Natural killer cell (primary cell): ENCODE data around the gene MICAL2. TPM values are rescaled to one million over a fixed set of nuclear protein-coding genes. Genes with fewer than 3 reads are reported as not detected.

Experiments
- ATAC-seq, 3 donors: fragments of 150-1000 bp in 2 of 3; fragments of 200-7000 bp in 1 of 3; cut with Tn5 transposase; 1 replicate in 1 of 3; 2 replicates in 2 of 3; pipeline ENCODE4 v1.10.0; 2021; ENCODE audit warnings: mild to moderate bottlenecking in 2 of 3, moderate library complexity in 2 of 3
- DNase-seq, 2 donors: peaks; one replicate each; pipeline versions ENCODE4 v3.0.0 to v3.0.0-alpha.2; 2013 to 2021; ENCODE audit warnings: mixed read lengths in 1 of 2
- H3K27ac ChIP-seq: one replicate; pipeline ENCODE4 v1.5.1; 2013; ENCODE audit warnings: mild to moderate bottlenecking, low read length
- H3K27me3 ChIP-seq: one replicate; pipeline ENCODE4 v1.6.1; 2013; ENCODE audit warnings: low read length; ENCODE audit not compliant: control insufficient read depth, insufficient read depth
- H3K36me3 ChIP-seq: one replicate; pipeline ENCODE4 v1.6.1; 2013; ENCODE audit warnings: low read length; ENCODE audit not compliant: control insufficient read depth, insufficient read depth
- H3K4me1 ChIP-seq: one replicate; pipeline ENCODE4 v1.6.1; 2013; ENCODE audit warnings: low read length; ENCODE audit not compliant: control insufficient read depth, insufficient read depth
- H3K4me3 ChIP-seq: one replicate; pipeline ENCODE4 v1.5.1; 2013; ENCODE audit warnings: low read length
- H3K9me3 ChIP-seq: one replicate; pipeline ENCODE4 v1.6.1; 2013; ENCODE audit warnings: low read length; ENCODE audit not compliant: control insufficient read depth, insufficient read depth
- H3K27ac Mint-ChIP-seq, 2 donors: one replicate each; pipeline ENCODE4 v1.8.0; 2022; ENCODE audit warnings: mild to moderate bottlenecking in 2 of 2, mixed read lengths in 2 of 2, moderate library complexity in 1 of 2
- H3K27me3 Mint-ChIP-seq, 2 donors: one replicate each; pipeline ENCODE4 v1.8.0; 2022; ENCODE audit warnings: low read depth in 2 of 2, mixed read lengths in 2 of 2
- H3K36me3 Mint-ChIP-seq: one replicate; pipeline ENCODE4 v1.8.0; 2022; ENCODE audit warnings: mixed read lengths
- H3K4me1 Mint-ChIP-seq, 2 donors: one replicate each; pipeline ENCODE4 v1.8.0; 2022; ENCODE audit warnings: mixed read lengths in 2 of 2
- H3K4me3 Mint-ChIP-seq: one replicate; pipeline ENCODE4 v1.8.0; 2022; ENCODE audit warnings: mild to moderate bottlenecking, moderate library complexity, mixed read lengths
- H3K9me3 Mint-ChIP-seq, 2 donors: one replicate each; pipeline ENCODE4 v1.8.0; 2022; ENCODE audit warnings: mixed read lengths in 2 of 2
- WGBS: methylation state at CpG from one replicate; pipeline ENCODE4 v1.1.7; 2013; ENCODE audit warnings: missing lambda C conversion rate; ENCODE audit not compliant: insufficient coverage; 5-methylcytosine and 5-hydroxymethylcytosine counted together
- intact Hi-C: fragments of 100-400 bp; cut with micrococcal nuclease; formaldehyde crosslinking; loops from one replicate; pipeline ENCODE4 v1.14.2; 2022
- total RNA-seq, 4 donors: library from RNA; stranded (reverse); fragments of 120-200 nt in 1 of 4; gene quantifications; one replicate each; pipeline versions ENCODE4 v1.2.3 to v1.2.4, GENCODE V29; 2013 to 2022
- TF ChIP-seq, protein P1 (sequence below): fragments of 200-600 bp; IDR thresholded peaks from one replicate; pipeline ENCODE4 v1.8.0; 2022; ENCODE audit warnings: antibody characterized with exemption

The MICAL2 gene
- total RNA-seq, 3 donors from 2014 or later (not counting 1 experiment from before 2014, with no cell fraction given), result 54.6 to 68.6 (median 57.4) TPM

DNA sequence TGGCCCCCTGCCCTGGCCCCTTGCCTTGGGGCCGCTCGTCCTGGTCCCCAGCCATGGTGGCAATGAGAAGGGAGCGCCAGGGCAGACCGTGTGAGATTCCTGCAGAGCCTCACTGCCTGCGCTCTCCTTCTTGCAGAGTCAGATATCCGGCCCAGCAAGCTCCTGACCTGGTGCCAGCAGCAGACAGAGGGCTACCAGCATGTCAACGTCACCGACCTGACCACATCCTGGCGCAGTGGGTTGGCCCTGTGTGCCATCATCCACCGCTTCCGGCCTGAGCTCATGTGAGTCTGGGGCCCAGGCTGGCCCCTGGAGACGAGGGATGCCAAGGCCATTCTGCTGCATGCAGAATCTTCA lies 114.1 kb downstream of the MICAL2 start:
- H3K36me3 Mint-ChIP-seq, result peaks cover 6% of the 10 kb centered on the region
- peaks cover 37% of the 10 kb centered on the region for H3K36me3 ChIP-seq
- WGBS, result 1% methylated on average over 12 of the region's 12 CpGs
- peaks cover 62% of the 10 kb centered on the region for H3K4me1 ChIP-seq
- DNase-seq (peak; percentile 89 to 95), ATAC-seq (peak; percentile 89 to 96 (median 94))
- TF ChIP-seq, protein P1, sequence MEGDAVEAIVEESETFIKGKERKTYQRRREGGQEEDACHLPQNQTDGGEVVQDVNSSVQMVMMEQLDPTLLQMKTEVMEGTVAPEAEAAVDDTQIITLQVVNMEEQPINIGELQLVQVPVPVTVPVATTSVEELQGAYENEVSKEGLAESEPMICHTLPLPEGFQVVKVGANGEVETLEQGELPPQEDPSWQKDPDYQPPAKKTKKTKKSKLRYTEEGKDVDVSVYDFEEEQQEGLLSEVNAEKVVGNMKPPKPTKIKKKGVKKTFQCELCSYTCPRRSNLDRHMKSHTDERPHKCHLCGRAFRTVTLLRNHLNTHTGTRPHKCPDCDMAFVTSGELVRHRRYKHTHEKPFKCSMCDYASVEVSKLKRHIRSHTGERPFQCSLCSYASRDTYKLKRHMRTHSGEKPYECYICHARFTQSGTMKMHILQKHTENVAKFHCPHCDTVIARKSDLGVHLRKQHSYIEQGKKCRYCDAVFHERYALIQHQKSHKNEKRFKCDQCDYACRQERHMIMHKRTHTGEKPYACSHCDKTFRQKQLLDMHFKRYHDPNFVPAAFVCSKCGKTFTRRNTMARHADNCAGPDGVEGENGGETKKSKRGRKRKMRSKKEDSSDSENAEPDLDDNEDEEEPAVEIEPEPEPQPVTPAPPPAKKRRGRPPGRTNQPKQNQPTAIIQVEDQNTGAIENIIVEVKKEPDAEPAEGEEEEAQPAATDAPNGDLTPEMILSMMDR, result no peak
- peak overlapping the region; percentile 86 for H3K27ac ChIP-seq
- H3K4me3 Mint-ChIP-seq, result peak overlapping the region; percentile 87
- peak overlapping the region; percentile 31 for H3K4me3 ChIP-seq
- H3K9me3 Mint-ChIP-seq, result no peaks in the 10 kb centered on the region
- H3K9me3 ChIP-seq, result no peaks in the 10 kb centered on the region
- H3K27me3 ChIP-seq, result no peaks in the 10 kb centered on the region
- H3K27me3 Mint-ChIP-seq, result peaks cover 4 to 7% of the 10 kb centered on the region in 2 donors
- peaks cover 49 to 64% of the 10 kb centered on the region in 2 donors for H3K4me1 Mint-ChIP-seq
- peak overlapping the region; percentile 95 for H3K27ac Mint-ChIP-seq
- intact Hi-C loops, result loop anchor here (1.0 to 5.0 kb wide), 4 partner anchors 8 to 382 kb away; partner anchors contain the start of genes MICAL2 and USP47

DNA sequence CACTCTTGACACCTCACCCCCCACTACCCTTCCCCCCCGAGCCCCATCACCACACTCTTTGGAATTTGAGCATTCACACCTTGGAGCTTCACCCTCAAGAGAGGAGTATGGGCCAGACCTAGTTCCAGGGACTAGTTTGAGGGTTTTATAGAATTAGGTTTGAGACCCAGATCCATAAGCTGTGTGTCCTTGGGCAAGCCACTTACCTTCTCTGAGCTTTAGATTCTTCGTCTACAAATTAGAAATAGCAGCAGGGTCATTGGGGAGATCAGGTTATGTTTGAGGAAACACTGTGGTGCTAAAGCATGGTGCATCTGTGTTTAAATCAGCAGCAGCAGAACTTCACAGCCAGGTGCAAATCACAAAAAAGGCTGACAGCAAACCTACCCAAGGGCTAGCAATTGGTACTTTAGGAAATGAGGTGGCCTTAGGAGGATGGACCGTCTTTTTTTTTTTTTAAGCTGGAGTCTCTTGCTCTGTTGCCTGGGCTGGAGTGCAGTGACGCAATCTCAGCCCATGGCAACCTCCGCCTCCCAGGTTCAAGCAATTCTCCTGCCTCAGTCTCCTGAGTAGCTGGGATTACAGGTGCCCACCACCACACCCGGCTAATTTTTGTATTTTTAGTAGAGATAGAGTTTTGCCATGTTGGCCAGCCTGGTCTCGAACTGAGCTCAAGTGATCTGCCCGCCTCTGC lies 114.8 kb downstream of the MICAL2 start:
- H3K27ac ChIP-seq, result peak overlapping the region; percentile 69
- peaks cover 67% of the 10 kb centered on the region for H3K4me1 ChIP-seq
- peaks cover 4 to 7% of the 10 kb centered on the region in 2 donors for H3K27me3 Mint-ChIP-seq
- H3K4me3 ChIP-seq, result no peak overlapping the region
- no peaks in the 10 kb centered on the region for H3K27me3 ChIP-seq
- intact Hi-C loops, result no loop called here
- peaks cover 56 to 70% of the 10 kb centered on the region in 2 donors for H3K4me1 Mint-ChIP-seq
- DNase-seq (no peak), ATAC-seq (peak in 2 of 3 donors; percentile 1 to 6)
- H3K27ac Mint-ChIP-seq, result peak overlapping the region; percentile 95
- 80% methylated on average over 5 of the region's 8 CpGs for WGBS
- H3K9me3 ChIP-seq, result no peaks in the 10 kb centered on the region
- TF ChIP-seq, protein P1, result no peak
- peaks cover 36% of the 10 kb centered on the region for H3K36me3 ChIP-seq
- peaks cover 10% of the 10 kb centered on the region for H3K36me3 Mint-ChIP-seq
- no peaks in the 10 kb centered on the region for H3K9me3 Mint-ChIP-seq
- peak overlapping the region; percentile 87 for H3K4me3 Mint-ChIP-seq

DNA sequence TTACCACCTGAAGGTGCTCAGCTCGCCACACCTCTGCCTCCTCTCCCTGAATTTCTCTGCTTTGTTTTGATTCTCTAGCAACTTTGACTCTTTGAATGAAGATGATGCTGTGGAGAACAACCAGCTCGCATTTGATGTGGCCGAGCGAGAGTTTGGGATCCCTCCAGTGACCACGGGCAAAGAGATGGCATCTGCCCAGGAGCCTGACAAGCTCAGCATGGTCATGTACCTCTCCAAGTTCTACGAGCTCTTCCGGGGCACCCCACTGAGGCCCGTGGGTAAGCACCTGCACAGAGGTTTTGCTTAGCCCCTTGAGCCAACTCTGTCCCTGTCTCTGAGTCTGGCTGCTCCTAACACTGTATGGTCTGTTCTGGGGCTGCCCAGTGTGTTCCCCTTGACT lies 115.7 kb downstream of the MICAL2 start:
- peaks cover 35% of the 10 kb centered on the region for H3K36me3 ChIP-seq
- H3K9me3 ChIP-seq, result no peaks in the 10 kb centered on the region
- Mint-ChIP-seq H3K4me1 (peaks cover 52 to 68% of the 10 kb centered on the region in 2 donors), H3K27me3 (peaks cover 4 to 5% of the 10 kb centered on the region in 2 donors), H3K27ac (peak overlapping the region; percentile 95), H3K36me3 (peaks cover 14% of the 10 kb centered on the region), H3K9me3 (no peaks in the 10 kb centered on the region), H3K4me3 (no peak overlapping the region)
- no peak overlapping the region for H3K27ac ChIP-seq
- H3K4me3 ChIP-seq, result no peak overlapping the region
- 93% methylated on average over 8 of the region's 8 CpGs for WGBS
- intact Hi-C loops, result no loop called here
- DNase-seq (no peak), ATAC-seq (no peak)
- TF ChIP-seq, protein P1, result no peak
- H3K27me3 ChIP-seq, result no peaks in the 10 kb centered on the region
- peaks cover 64% of the 10 kb centered on the region for H3K4me1 ChIP-seq
